OCI-LY7 (cell line): ENCODE data around the gene CALN1. TPM values are rescaled to one million over a fixed set of nuclear protein-coding genes. Genes with fewer than 3 reads are reported as not detected.

Experiments
- BruUV-seq: library from RNA; stranded (reverse); fragments of 400-500 nt; replicated peaks from 2 replicates; lab custom pipeline; 2021; lab: Mats Ljungman, UMichigan
- CTCF ChIA-PET: fragments of 300-600 bp; sonication (Branson Sonifier 250); formaldehyde crosslinking; loops from one replicate; lab custom pipeline; 2022; ENCODE audit warnings: antibody characterized with exemption; ENCODE audit not compliant: unreplicated experiment; lab: Charles Lee
- POLR2A ChIA-PET: fragments of 300-600 bp; sonication (Branson Sonifier 250); formaldehyde crosslinking; loops from one replicate; lab custom pipeline; 2022; ENCODE audit warnings: antibody characterized with exemption; lab: Charles Lee
- DNase-seq: peaks from one replicate; pipeline ENCODE4 v3.0.0-alpha.2; 2015; ENCODE audit warnings: low spot score
- H2AFZ ChIP-seq: fragments of 200-600 bp; sonication (generic), shearing (Covaris generic); 2 replicates; pipeline ENCODE4 v1.6.1; 2014; ENCODE audit warnings: mild to moderate bottlenecking, antibody characterized with exemption, low read length, moderate library complexity
- H3K27ac ChIP-seq: fragments of 200-600 bp; sonication (generic); 2 replicates; pipeline ENCODE4 v1.5.1; 2014; ENCODE audit warnings: mixed run types, low read depth, mild to moderate bottlenecking, moderate library complexity, low read length, inconsistent platforms; ENCODE audit not compliant: poor library complexity, severe bottlenecking
- H3K36me3 ChIP-seq: fragments of 200-600 bp; sonication (generic); 2 replicates; pipeline ENCODE4 v1.6.1; 2014; ENCODE audit warnings: mild to moderate bottlenecking, antibody characterized with exemption, low read length, moderate library complexity, mixed read lengths; ENCODE audit not compliant: insufficient read depth
- H3K4me1 ChIP-seq: fragments of 200-600 bp; sonication (generic); 2 replicates; pipeline ENCODE4 v1.5.1; 2014; ENCODE audit warnings: mild to moderate bottlenecking, low read length; ENCODE audit not compliant: insufficient read depth, poor library complexity, severe bottlenecking
- H3K4me2 ChIP-seq: fragments of 200-600 bp; sonication (generic); 2 replicates; pipeline ENCODE4 v1.6.1; 2014; ENCODE audit warnings: mild to moderate bottlenecking, low read length
- H3K4me3 ChIP-seq: fragments of 200-600 bp; sonication (generic); 2 replicates; pipeline ENCODE4 v1.5.1; 2014; ENCODE audit warnings: mild to moderate bottlenecking, low read depth, low read length; ENCODE audit not compliant: poor library complexity, severe bottlenecking
- H3K79me2 ChIP-seq: fragments of 200-600 bp; sonication (generic); 2 replicates; pipeline ENCODE4 v1.6.1; 2016; ENCODE audit warnings: low read depth, mild to moderate bottlenecking, low read length, moderate library complexity, mixed read lengths; ENCODE audit not compliant: insufficient read depth
- H3K9me2 ChIP-seq: fragments of 200-600 bp; sonication (generic); 2 replicates; pipeline ENCODE4 v1.6.1; 2016; ENCODE audit warnings: mild to moderate bottlenecking, low read length, mixed read lengths; ENCODE audit not compliant: insufficient read depth
- H3K9me3 ChIP-seq: fragments of 200-600 bp; sonication (generic); 2 replicates; pipeline ENCODE4 v1.6.1; 2014; ENCODE audit warnings: mild to moderate bottlenecking, mixed run types, low read length, mixed read lengths
- H4K20me1 ChIP-seq: fragments of 200-600 bp; sonication (generic); 2 replicates; pipeline ENCODE4 v1.6.1; 2014; ENCODE audit warnings: mild to moderate bottlenecking, antibody characterized with exemption, low read length, moderate library complexity, mixed read lengths; ENCODE audit not compliant: insufficient read depth
- CTCF ChIP-seq: fragments of 200-600 bp; sonication (generic); conservative IDR thresholded peaks from 2 replicates; pipeline ENCODE4 v1.5.1; 2014; ENCODE audit warnings: mild to moderate bottlenecking, antibody characterized with exemption, low read length, moderate library complexity, mixed read lengths
- EZH2phosphoT487 ChIP-seq: fragments of 200-600 bp; sonication (generic); IDR thresholded peaks from 2 replicates; pipeline ENCODE4 v1.6.1; 2018; ENCODE audit warnings: low read depth, borderline replicate concordance, mild to moderate bottlenecking, mixed run types, antibody characterized with exemption, low read length, moderate library complexity, mixed read lengths
- intact Hi-C: fragments of 100-400 bp; cut with micrococcal nuclease; formaldehyde crosslinking; loops from one replicate; pipeline ENCODE4 v1.10.0; 2022; ENCODE audit not compliant: unreplicated experiment
- total RNA-seq, 2 experiments: library from RNA; depleted of rRNA in 1 of 2; stranded (reverse); fragments of >200 nt in 1 of 2; shearing (Covaris generic) in 1 of 2; gene quantifications; 2 replicates each; pipeline ENCODE4 v1.2.3, GENCODE V29; 2014 to 2022

Gene CALN1
- total RNA-seq, 2 experiments from 2014 or later = not detected

- Histone ChIP-seq H3K27ac (no peak overlapping the region), H3K36me3 (no peaks in the 10 kb centered on the region), H3K9me3 (no peaks in the 10 kb centered on the region), H3K9me2 (no peaks in the 10 kb centered on the region), H3K79me2 (no peaks in the 10 kb centered on the region), H3K4me2 (no peak overlapping the region), H2AFZ (no peak overlapping the region), H4K20me1 (no peaks in the 10 kb centered on the region), H3K4me1 (no peaks in the 10 kb centered on the region), H3K4me3 (no peak overlapping the region)
- ChIA-PET POLR2A (no interaction called here), CTCF (no interaction called here)
- DNase-seq = no peak
- no peak for TF ChIP-seq EZH2phosphoT487
- TF ChIP-seq CTCF = no peak
- intact Hi-C loops = no loop called here
- BruUV-seq = no TSS peak
Observed at GRCh38 chr7:71865172-71865571, 547.0 kb downstream of the CALN1 start.

- Histone ChIP-seq H3K27ac (no peak overlapping the region), H4K20me1 (no peaks in the 10 kb centered on the region), H3K9me2 (no peaks in the 10 kb centered on the region), H3K4me3 (no peak overlapping the region), H3K36me3 (no peaks in the 10 kb centered on the region), H3K4me2 (no peak overlapping the region), H3K9me3 (no peaks in the 10 kb centered on the region), H2AFZ (no peak overlapping the region), H3K4me1 (no peaks in the 10 kb centered on the region), H3K79me2 (no peaks in the 10 kb centered on the region)
- DNase-seq = no peak
- TF ChIP-seq CTCF = no peak
- TF ChIP-seq EZH2phosphoT487 = no peak
- intact Hi-C loops = no loop called here
- no TSS peak for BruUV-seq
- POLR2A ChIA-PET = no interaction called here
- CTCF ChIA-PET = no interaction called here
Observed at GRCh38 chr7:71864130-71864529, 548.0 kb downstream of the CALN1 start.

- ChIA-PET CTCF (no interaction called here), POLR2A (no interaction called here)
- Histone ChIP-seq H3K4me3 (no peak overlapping the region), H3K9me3 (no peaks in the 10 kb centered on the region), H4K20me1 (no peaks in the 10 kb centered on the region), H3K36me3 (no peaks in the 10 kb centered on the region), H3K27ac (no peak overlapping the region), H3K4me2 (no peak overlapping the region), H3K9me2 (no peaks in the 10 kb centered on the region), H3K4me1 (no peaks in the 10 kb centered on the region), H3K79me2 (no peaks in the 10 kb centered on the region), H2AFZ (no peak overlapping the region)
- BruUV-seq = no TSS peak
- intact Hi-C loops = no loop called here
- no peak for DNase-seq
- no peak for TF ChIP-seq CTCF
Observed at GRCh38 chr7:71860572-71860971, 551.6 kb downstream of the CALN1 start.
